Upper lobe of right lung (tissue), 1 donor: ENCODE data around the gene FBXO44. TPM values are rescaled to one million over a fixed set of nuclear protein-coding genes. Genes with fewer than 3 reads are reported as not detected.

Source experiments
- ATAC-seq: fragments of 200-7000 bp; cut with Tn5 transposase; one replicate; pipeline ENCODE4 v1.9.1; 2020; ENCODE audit warnings: mild to moderate bottlenecking, moderate library complexity
- DNase-seq: peaks from one replicate; pipeline ENCODE4 v3.0.0-alpha.2; 2020
- H3K27ac ChIP-seq: fragments of 200-600 bp; one replicate; pipeline ENCODE4 v1.8.0; 2022
- H3K27me3 ChIP-seq: fragments of 200-600 bp; one replicate; pipeline ENCODE4 v1.8.0; 2022; ENCODE audit warnings: mild to moderate bottlenecking
- H3K36me3 ChIP-seq: fragments of 200-600 bp; one replicate; pipeline ENCODE4 v1.8.0; 2022
- H3K4me1 ChIP-seq: fragments of 200-600 bp; one replicate; pipeline ENCODE4 v1.8.0; 2022
- H3K4me3 ChIP-seq: fragments of 200-600 bp; one replicate; pipeline ENCODE4 v1.8.0; 2022; ENCODE audit warnings: mild to moderate bottlenecking
- H3K9me3 ChIP-seq: fragments of 200-600 bp; one replicate; pipeline ENCODE4 v1.8.0; 2022
- intact Hi-C: fragments of 100-400 bp; cut with DNase I; formaldehyde crosslinking; loops from one replicate; pipeline ENCODE4 v1.11.0; 2022
- total RNA-seq: library from RNA; stranded (reverse); fragmentation: NEBNext Ultra II Directional; extraction: Animal tissue kit (Norgen Biotek cat#: 25700); gene quantifications from one replicate; pipeline ENCODE4 v1.2.1, GENCODE V29; 2021
- TF ChIP-seq, protein P1 (sequence below): fragments of 200-600 bp; IDR thresholded peaks from one replicate; pipeline ENCODE4 v1.8.0; 2022; ENCODE audit warnings: antibody characterized with exemption
- donor health status: DM: no; HTN: yes; CAD: no; lungs with severe emphysema.

The FBXO44 gene
- total RNA-seq, 1 donor from 2014 or later = 19.8 TPM

GRCh38 chr1:11659748-11660147 lies 5.1 kb downstream of the FBXO44 start:
- peaks cover 10% of the 10 kb centered on the region for H3K4me1 ChIP-seq
- intact Hi-C loops = no loop called here
- ATAC-seq = no peak
- H3K36me3 ChIP-seq = peaks cover 12% of the 10 kb centered on the region
- TF ChIP-seq, protein P1, sequence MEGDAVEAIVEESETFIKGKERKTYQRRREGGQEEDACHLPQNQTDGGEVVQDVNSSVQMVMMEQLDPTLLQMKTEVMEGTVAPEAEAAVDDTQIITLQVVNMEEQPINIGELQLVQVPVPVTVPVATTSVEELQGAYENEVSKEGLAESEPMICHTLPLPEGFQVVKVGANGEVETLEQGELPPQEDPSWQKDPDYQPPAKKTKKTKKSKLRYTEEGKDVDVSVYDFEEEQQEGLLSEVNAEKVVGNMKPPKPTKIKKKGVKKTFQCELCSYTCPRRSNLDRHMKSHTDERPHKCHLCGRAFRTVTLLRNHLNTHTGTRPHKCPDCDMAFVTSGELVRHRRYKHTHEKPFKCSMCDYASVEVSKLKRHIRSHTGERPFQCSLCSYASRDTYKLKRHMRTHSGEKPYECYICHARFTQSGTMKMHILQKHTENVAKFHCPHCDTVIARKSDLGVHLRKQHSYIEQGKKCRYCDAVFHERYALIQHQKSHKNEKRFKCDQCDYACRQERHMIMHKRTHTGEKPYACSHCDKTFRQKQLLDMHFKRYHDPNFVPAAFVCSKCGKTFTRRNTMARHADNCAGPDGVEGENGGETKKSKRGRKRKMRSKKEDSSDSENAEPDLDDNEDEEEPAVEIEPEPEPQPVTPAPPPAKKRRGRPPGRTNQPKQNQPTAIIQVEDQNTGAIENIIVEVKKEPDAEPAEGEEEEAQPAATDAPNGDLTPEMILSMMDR = no peak
- H3K27me3 ChIP-seq = no peaks in the 10 kb centered on the region
- H3K9me3 ChIP-seq = no peaks in the 10 kb centered on the region
- H3K27ac ChIP-seq = no peak overlapping the region
- no peak for DNase-seq
- H3K4me3 ChIP-seq = no peak overlapping the region

GRCh38 chr1:11661103-11661502 lies 6.4 kb downstream of the FBXO44 start:
- TF ChIP-seq, protein P1 = no peak
- no peak overlapping the region for H3K4me3 ChIP-seq
- intact Hi-C loops = no loop called here

GRCh38 chr1:11664336-11665065 lies 9.8 kb downstream of the FBXO44 start:
- intact Hi-C loops = no loop called here
- H3K9me3 ChIP-seq = no peaks in the 10 kb centered on the region
- H3K4me3 ChIP-seq = peak overlapping the region; percentile 63
- H3K27me3 ChIP-seq = no peaks in the 10 kb centered on the region
- peaks cover 5% of the 10 kb centered on the region for H3K4me1 ChIP-seq
- peak; percentile 84 for DNase-seq
- peaks cover 6% of the 10 kb centered on the region for H3K36me3 ChIP-seq
- peak; percentile 66 for ATAC-seq
- peak overlapping the region; percentile 80 for H3K27ac ChIP-seq
- TF ChIP-seq, protein P1 = no peak

More at GRCh38 chr1:11661103-11661502, 6.4 kb downstream of the FBXO44 start:
- H3K9me3 ChIP-seq = no peaks in the 10 kb centered on the region
- no peak for DNase-seq
- H3K4me1 ChIP-seq = no peaks in the 10 kb centered on the region
- no peak for ATAC-seq
- H3K36me3 ChIP-seq = peaks cover 12% of the 10 kb centered on the region
- no peak overlapping the region for H3K27ac ChIP-seq
- no peaks in the 10 kb centered on the region for H3K27me3 ChIP-seq

- Histone ChIP-seq H3K9me3 (no peaks in the 10 kb centered on the region), H3K36me3 (peaks cover 15% of the 10 kb centered on the region), H3K4me3 (no peak overlapping the region), H3K27ac (no peak overlapping the region), H3K27me3 (no peaks in the 10 kb centered on the region), H3K4me1 (peaks cover 9% of the 10 kb centered on the region)
- intact Hi-C loops = no loop called here
- ATAC-seq = no peak
- no peak for DNase-seq
- TF ChIP-seq, protein P1 = no peak
Observed at GRCh38 chr1:11668516-11668915, 13.8 kb downstream of the FBXO44 start.

- no peak overlapping the region for H3K27ac ChIP-seq
- H3K27me3 ChIP-seq = no peaks in the 10 kb centered on the region
- H3K4me3 ChIP-seq = no peak overlapping the region
- H3K9me3 ChIP-seq = no peaks in the 10 kb centered on the region
- no peak for ATAC-seq
- TF ChIP-seq, protein P1 = no peak
- H3K36me3 ChIP-seq = peaks cover 29% of the 10 kb centered on the region
- peaks cover 9% of the 10 kb centered on the region for H3K4me1 ChIP-seq
- intact Hi-C loops = no loop called here
- DNase-seq = no peak
Observed at GRCh38 chr1:11670747-11671146, 16.1 kb downstream of the FBXO44 start.

DNA sequence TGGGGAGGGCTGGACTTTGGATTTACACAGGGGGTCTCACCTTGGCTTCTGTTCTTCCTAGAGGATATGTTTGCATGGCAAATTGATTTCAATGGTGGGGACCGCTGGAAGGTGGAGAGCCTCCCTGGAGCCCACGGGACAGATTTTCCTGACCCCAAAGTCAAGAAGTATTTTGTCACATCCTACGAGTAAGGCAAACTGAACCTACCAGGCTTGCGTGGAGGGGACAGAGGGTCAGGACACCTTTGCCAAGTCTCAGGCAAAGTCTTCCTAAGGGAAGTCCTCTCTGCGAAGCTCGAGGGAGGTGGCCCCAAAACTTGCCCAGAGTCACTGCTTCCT lies 16.5 kb downstream of the FBXO44 start:
- TF ChIP-seq, protein P1 = no peak
- no peaks in the 10 kb centered on the region for H3K9me3 ChIP-seq
- no peak overlapping the region for H3K27ac ChIP-seq
- ATAC-seq = no peak
- H3K27me3 ChIP-seq = no peaks in the 10 kb centered on the region
- peaks cover 9% of the 10 kb centered on the region for H3K4me1 ChIP-seq
- H3K36me3 ChIP-seq = peaks cover 29% of the 10 kb centered on the region
- intact Hi-C loops = no loop called here
- no peak for DNase-seq
- no peak overlapping the region for H3K4me3 ChIP-seq
